HG02885 (cell line): ENCODE data around the gene LLPH.

Source experiments
- ATAC-seq: cut with Tn5 transposase; IDR thresholded peaks from one replicate; pipeline ENCODE4 v1.9.1; 2021; ENCODE audit warnings: mild to moderate bottlenecking; ENCODE audit not compliant: unreplicated experiment, poor library complexity

The LLPH gene

GRCh38 chr12:66144791-66145754, 14.5 kb upstream of the LLPH start:
- ATAC-seq: no peak

- ATAC-seq: no peak
Observed at GRCh38 chr12:66143868-66144267, 13.3 kb upstream of the LLPH start.

- ATAC-seq: no peak
Observed at GRCh38 chr12:66142826-66143225, 12.3 kb upstream of the LLPH start.

DNA sequence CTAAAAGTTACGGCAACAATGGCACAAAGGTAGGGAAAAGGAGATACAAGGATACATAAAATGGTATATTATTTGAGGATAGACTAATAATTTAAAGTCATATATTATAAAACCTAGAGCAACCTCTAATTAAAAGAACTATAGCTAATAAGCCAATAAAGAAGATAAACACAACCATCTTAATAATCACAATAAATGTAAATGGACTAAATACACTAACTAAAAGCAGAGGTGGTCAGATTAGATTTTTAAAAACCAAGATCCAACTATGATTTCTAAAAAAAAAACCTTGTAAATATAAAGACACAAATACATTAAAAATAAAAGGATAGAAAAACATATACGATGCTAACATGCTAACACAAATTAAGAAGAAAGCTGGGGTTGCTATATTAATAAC, 10.7 kb upstream of the LLPH start:
- ATAC-seq: no peak

DNA sequence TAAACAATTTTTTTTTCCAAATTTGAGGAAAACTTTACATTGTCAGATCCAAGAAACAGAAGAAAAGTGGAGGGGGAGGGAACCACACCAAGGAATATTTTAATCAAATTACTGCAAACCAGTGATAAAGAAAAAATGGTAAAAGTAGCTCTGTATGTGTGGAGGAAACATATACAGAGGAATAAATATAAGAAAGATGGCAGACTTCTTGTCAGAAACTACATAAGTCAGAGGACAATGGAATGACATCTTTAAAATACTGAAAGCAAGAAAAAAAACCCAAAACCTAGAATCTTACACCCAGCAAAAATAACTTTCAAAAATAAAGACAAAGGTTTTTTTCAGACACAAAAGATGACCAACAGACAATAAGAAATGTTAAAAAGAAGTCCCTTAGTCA, 10.2 kb upstream of the LLPH start:
- ATAC-seq: no peak

DNA sequence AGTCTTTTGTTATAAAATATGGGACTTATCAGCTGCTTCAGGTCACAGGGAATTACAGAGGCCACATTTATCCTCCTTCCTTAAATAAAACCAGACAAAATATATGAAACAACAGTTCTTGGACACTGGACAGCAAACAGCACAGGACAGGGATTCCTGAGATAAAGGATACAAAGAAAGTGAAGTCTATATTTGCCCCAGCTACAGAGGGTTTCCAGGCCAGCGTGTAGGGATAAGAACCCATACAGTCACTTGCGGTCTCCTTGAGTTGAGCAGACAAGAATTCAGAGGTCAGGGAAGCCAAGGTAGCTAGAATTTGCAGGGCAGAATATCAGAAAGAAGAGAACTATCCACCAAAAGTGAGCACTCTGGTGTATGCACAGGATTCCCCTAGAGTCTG, 8.8 kb upstream of the LLPH start:
- no peak for ATAC-seq

DNA sequence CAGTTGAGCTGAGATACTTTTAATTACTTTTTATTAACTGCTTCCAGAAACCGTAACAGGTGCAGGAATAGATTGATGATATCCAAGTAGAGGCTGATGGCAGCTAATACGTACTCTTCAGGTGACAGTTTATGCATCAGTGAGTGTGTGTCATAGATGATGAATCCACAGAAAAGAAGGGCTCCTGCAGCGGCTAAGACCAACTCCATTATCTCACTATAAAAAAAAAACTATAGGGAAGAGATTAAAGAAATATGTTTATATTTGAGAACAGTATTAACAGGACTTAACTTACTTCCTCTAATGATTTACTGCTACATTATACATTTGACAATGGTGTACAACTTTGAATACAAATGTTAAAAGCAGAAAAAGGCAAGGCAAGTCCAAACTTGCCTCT, 7.4 kb upstream of the LLPH start:
- no peak for ATAC-seq

DNA sequence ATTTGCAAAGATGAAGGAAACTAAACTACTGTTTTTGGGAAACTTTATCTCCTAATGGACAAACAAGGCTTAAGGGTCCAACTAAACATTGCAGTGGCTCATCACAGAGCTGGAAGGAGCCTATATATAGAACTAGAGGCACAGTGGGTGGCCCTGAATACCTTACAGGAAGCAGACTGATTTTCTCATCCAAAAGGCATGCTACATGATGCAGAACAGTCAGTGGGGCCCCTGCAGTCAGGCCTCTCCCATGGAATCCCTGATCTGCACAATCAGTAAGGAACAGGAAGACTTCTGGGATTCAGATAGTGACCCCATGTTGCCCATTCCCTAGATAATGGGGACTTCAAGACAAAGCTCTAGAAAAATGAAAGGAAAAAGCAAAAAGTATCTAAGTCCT, 1.9 kb upstream of the LLPH start:
- ATAC-seq: no peak

- no peak for ATAC-seq
Observed at GRCh38 chr12:66131067-66131688, 628 bp upstream of the LLPH start.

GRCh38 chr12:66129934-66130266, 650 bp downstream of the LLPH start:
- ATAC-seq: no peak

DNA sequence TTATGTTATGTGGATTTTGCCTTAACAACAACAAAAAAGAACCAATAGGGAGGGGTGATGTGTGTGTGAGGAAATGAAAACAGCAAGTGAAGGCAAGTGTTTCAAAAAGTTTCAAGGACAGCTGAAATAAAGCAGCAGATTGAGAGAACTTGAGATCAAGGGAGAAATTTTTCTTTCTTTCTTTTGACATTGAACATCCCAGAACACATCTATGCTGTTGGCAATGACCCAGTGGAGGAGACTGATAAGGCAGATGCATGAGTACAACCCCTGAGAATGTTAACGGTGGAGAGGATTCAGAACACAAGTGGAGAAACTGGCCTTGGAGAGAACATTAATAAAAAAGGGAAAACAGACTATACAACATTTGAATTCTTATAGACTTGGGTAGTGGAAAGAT, 2.9 kb downstream of the LLPH start:
- ATAC-seq: no peak

DNA sequence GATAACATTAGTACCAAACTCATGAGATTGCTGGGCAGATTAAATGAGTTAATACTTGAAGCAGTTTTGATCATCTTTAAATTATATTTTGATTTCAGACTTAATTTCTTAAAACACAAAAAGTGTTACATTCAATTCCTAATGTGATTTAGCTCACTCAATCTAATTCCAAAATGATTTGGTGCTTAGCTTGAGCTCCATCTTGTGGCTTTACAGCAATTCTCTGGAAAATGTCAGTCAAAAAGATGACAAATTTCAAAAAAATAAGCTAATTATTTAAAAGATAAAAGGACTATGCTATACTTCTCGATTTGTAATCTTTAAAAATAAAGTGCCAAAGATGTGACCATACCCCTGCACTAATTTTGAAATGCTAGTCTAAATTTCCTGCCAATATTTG, 10.1 kb downstream of the LLPH start:
- ATAC-seq: no peak

DNA sequence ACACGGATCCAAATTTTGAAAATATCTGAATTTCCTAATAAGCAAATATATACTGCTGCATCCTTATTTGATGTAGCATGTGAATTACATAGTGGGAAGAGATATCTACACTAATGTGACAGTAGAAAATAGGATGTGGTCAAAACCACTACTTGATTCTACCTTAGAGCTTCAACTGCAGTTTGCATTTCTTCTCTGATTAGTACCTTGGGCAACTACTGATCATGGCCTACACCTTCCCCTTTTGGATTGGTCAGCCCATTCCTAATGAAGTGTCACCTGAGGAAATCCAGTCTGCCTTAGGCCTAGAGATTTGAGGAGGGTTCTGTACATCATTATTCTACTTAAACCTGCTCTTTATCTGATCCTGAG, 10.7 kb downstream of the LLPH start:
- peak; percentile 71 for ATAC-seq

DNA sequence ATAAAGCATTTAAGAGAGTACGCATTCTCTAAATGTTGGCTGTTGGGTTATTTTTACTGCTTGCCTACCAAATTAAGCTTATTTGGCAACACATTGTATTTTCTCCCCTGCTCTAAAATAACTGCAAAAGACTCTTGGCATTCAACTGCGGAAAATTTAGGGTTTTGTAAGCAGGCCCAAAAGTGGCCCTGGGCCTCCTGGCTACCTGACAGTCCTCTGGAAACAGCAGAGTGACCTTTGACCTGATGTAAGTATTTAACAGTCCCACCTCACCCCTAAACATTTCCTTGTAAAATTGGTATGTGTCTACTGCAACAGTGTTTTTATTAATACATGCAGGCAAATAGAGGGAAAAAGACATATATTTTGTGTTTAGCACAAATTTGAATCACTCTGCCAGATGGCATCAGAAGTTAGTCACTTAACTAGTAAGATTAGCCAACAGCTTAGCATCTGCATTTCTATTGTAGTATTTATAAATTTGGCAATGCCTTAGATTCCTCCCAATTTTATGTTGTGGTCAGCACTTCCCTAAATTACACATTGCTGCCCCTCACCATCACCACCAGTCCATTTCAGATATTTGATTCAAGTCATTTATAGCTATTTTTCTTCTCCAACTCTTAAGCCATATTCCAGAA, 11.2 kb downstream of the LLPH start:
- peak; percentile 10 for ATAC-seq

- no peak for ATAC-seq
Observed at GRCh38 chr12:66118240-66118891, 12.2 kb downstream of the LLPH start.

DNA sequence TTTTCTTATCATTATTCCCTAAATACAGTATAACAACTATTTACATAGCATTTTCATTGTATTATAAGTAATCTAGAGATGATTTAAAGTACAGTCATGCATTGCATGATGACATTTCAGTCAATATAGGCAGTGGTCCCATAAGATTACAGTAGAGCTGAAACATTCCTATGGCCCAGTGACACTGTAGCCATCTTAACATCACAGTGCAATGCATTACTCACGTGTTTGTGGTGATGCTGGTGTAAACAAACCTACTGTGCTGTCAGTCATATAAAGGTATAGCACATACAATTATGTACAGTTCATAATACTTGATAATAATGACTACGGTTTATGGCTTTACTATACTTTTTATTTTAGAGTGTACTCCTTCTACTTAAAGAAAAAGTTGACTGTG, 13.3 kb downstream of the LLPH start:
- ATAC-seq: no peak

DNA sequence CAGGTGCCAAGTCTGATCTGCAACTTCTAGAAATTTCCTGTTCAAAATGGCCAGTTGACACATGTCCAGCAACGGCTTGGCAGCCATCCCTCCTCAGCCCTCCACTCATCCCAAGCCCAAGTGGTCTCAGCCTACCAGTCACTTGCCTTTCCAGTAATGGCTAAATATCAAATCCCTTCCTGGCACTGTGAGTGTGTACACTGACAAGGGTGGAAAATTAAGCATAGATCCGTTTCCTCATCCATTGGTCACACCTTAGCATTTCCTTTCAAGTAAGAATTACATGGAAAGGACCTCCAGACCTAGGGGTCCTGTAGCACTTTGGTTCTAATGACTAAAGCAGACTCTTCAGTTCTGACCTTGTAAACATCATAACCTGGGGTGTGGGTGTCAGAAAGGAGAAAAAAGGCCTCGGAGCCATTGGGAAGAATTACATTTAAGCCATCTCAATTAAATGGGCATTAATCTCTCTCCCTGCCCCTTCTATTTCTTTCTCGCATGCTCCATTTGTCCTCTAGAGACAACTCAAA, 15.4 kb downstream of the LLPH start:
- ATAC-seq: no peak

- ATAC-seq: no peak
Observed at GRCh38 chr12:66113471-66113870, 17.1 kb downstream of the LLPH start.

GRCh38 chr12:66111605-66112004, 18.9 kb downstream of the LLPH start:
- ATAC-seq: no peak

GRCh38 chr12:66109056-66109455, 21.5 kb downstream of the LLPH start:
- ATAC-seq: no peak

DNA sequence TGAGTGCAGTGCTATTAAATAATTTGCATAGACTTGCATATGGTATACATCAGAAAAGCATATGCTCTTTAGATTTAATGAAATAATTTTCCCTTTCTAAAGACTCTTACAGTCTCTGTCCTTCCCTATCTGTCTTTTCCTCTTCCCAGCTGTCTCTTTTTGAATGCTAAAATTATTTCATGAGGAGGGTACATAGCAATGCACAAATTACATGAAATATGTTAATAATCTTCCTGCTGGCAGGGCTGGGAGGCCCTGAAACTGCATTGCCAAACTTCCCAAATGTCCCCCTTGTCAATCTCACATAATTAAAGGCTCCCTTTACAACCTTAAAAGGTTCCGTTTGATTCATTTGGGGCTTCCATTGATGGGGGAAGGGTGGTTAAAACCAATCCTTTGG, 22.2 kb downstream of the LLPH start:
- no peak for ATAC-seq
